ENCODE results near the gene PODXL. TPM values are rescaled to one million over a fixed set of nuclear protein-coding genes. Genes with fewer than 3 reads are reported as not detected.

PODXL gene
- total RNA-seq (2014; rRNA removed; shearing (Covaris generic)) = 3.5 and 4.0 TPM in 2 replicates

DNA sequence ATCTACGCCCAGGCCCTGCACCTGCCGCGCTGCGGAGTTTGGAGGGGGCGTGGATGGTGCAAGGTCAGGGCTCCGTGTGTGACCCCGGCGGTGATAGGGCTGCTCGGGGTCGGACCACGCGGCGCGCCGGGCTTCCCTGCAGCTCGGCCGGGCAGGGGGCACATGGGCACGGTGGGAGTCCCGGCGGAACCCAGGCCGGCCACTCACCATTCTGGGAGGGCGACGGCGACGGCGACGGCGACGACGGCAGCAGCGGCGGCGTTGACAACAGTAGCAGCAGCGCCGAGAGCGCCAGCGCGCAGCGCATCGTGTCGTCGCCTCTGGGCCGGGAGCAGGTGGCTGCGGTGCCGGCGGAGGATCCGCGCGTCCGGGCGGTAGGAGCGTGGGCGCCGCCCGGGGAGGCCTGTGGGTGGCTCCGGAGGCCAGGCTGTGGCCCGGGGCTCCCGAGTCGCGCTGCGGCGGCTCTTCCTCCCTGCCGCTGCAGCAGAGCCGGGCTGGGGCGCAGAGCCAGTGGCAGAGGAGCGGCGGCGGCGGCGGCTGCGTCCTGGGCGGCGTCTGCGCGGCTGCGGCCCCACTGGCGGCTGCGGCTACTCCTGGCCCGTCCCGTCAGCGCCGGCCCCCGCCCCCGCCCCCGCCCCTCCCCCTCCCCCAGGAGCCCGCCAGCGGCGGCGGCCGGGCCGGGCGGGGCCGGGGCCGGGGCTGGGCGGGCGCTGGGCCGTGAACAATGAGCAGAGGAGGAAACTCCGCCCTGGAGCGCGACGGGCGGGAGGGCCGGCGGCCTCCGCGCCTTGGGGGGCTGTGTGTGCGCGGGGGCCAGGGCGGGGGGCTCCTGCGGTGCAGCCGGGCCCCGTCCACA, at the start of gene PODXL:
Gene PODXL, minus strand, starts transcription at position 576 of the 856 bp plus-strand sequence. Its CDS starts 269 bp downstream, at position 307.
- DNase-seq (ENCODE audit: low spot score) = peak; percentile 56

GRCh38 chr7:131605280-131605878, 49.0 kb upstream of the PODXL start:
- no peak for DNase-seq (ENCODE audit: low spot score)

DNA sequence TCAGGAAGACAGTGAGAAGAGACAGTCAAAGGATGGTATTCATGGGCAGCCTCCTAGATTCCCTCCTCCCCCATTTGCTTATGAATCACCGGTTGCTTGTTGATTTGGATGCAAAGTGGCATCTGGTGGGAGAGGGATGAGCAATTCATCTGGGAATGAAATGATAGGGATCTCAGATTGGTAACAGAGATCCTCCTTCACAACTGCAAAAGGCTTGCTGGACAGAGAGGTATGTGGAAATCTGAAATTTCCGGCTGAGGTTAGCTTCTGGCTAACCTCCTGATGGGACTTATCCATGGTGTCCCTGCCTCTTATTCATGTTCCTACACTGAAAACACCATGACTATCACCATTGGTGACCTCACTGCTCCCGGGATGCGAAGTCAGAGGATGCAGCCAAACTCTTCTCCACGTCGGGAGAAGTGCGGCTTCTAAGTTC, 48.4 kb upstream of the PODXL start:
- DNase-seq (ENCODE audit: low spot score) = no peak

DNA sequence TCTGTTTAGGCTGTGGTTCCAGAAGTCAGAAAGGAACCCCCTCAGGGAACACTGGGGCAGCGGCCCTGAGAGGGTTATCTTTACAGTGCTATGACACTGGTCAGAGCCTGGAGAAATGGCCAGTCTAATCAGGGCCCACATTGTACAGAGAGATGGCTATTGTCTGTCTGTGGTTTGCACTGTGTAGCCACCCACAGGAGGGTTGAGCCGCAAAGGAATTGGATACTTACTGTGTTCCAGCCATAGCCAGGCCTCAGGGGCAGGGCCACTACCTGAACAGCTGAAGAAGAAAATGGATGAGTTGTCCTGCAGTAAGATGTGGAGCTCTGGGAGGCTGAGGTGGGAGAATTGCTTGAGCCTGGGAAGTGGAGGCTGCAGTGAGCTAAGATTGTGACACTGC, 47.5 kb upstream of the PODXL start:
- no peak for DNase-seq (ENCODE audit: low spot score)

DNA sequence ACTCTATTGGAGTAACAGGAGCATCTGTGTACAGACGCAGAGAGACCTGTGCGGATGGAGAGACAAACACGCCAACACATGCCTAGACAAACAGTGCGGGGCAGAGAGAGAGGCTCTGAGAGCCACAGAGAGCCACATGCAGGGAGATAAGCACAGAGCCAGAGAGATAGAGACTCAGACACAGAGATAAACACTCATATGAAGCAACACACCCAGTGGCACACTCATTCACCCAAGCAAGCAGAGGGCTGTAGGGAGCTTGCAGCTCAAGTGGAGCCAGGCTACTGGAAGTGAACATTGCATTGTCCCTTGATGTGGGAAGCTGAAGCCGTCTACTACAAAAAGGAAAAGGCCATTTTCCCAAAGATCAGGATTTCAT, 46.6 kb upstream of the PODXL start:
- DNase-seq (ENCODE audit: low spot score) = no peak

GRCh38 chr7:131602304-131602993, 46.0 kb upstream of the PODXL start:
- DNase-seq (ENCODE audit: low spot score) = no peak

- no peak for DNase-seq (ENCODE audit: low spot score)
Observed at GRCh38 chr7:131600085-131600881, 43.9 kb upstream of the PODXL start.

- no peak for DNase-seq (ENCODE audit: low spot score)
Observed at GRCh38 chr7:131596785-131597184, 40.4 kb upstream of the PODXL start.

DNA sequence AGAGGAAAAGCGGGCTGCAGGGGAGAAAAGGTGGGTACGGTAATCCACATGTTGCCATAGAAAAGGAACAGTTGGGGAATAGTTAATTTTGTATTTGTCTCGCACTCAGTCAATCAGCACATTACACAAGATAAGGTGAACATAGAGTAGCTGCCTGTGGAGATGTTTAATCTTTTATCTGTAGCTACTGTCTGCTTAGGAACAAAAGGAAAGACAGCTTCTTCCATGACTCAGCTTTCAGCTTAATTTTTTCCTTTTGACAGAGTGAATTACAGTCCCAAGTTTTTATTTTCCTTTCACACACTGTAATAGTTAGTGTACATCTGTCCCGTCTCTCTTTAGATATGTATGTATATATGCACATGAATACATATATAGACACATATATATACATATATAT, 39.3 kb upstream of the PODXL start:
- DNase-seq (ENCODE audit: low spot score) = no peak

DNA sequence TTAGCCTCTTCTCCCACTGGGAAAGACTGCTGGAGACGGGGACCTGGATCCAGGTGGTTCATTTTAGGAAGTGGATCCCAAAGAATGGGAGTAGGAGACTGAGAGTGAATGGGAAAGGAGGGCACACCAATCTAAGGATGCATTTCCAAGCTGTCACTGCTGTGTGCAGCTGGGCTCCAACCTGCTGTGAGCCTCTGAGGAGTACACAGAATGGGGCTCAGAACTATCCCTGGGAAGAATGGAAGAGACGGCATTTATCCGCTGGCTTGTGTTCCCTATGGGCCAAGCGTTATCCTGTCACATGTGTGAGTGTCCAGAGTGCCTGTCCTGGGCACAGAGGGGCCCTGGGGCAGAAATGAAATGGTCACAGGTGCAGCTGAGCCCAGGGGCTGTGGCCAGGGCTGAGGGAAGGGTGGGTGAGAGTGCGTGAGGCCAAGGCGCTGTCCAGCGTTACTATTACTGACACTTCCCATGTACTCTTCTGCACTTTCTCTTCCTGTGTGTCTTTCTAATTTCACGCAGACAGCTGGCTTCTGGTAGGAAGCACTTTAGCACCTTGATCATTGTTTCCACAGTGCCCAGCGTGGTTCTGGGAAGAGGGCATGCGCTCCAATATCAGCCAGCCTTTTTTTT, 35.4 kb upstream of the PODXL start:
- DNase-seq (ENCODE audit: low spot score) = no peak

DNA sequence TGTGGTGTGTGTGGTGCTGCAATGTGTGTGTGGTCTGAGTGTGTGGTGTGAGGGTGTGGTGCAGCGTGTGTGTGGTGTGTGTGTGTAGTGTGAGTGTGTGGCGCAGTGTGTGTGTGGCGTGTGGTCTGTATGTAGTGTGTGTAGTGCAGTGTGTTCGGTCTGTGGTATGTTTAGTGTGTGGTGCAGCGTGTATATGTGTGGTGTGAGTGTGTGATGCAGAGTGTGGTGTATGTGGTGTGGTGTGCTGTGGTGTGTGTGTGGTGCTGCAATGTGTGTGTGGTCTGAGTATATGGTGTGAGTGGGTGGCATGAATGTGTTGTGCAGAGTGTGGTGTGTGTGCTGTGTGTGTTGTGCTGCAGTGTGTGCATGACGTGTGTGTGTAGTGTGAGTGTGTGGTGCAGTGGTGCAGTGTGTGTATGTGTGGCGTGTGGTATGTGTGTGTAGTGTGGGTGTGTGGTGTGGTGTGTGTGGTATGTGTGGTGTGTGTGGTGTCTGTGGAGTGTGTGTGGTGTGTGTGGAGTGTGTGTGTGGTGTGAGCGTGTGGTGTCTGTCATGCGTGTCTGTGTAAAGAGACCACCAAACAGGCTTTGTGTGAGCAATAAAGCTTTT, 31.0 kb upstream of the PODXL start:
- no peak for DNase-seq (ENCODE audit: low spot score)

DNA sequence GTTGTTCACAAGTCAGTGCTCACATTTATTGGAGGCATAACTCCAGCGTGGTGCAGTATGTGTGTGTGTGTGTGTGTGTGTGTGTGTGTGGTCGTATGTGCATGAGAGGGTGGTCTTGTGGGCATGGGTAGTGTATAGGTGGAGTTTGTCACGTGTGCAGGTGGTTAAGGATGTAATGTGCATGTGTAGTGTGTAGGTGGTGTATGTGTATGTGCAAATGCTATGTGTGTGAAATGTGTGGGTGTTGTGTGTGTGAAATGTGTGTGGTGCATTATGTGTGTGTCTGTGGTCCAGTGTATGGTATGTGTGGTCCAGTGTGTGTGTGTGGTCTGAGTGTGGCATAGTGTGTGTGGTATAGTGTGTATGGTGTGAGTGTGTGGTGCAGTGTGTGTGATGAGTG, 30.3 kb upstream of the PODXL start:
- no peak for DNase-seq (ENCODE audit: low spot score)

DNA sequence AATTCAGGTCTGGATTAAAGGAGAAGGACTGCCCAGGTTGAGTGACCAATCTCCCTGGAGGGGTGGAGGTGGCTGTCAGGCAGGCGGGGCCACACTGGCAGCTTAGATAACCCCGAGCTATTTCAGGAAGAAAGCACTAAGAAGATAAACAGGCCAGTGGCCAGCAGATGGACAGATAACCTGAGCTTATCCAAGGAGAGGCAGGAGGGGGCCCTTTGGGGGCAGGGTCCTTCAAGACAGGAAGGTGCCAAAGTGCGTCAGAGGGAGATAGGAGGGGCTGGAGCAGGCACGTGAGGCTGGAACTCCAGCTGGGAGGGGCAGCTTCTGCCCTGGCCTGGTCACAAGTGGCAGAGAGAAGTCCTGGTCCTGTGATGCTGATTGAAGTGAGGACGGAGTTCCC, 29.8 kb upstream of the PODXL start:
- no peak for DNase-seq (ENCODE audit: low spot score)

DNA sequence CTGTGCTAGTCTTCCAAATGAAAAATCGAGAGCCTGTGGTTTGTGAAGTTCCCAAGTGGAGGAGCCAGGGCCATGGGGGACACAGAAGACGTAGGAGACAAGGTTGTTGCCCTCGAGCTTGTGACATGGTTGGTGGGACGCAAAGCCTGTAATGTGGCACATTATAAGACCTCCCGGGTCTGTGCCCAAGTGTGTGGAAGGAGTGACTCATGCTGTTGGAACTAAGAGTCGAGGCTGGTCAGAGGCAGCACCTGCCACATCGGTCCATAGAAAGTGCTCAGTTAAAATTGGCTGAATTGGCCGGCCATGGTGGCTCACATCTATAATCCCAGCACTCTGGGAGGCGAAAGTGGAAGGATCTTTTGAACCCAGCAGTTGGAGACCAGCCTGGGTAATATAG, 27.0 kb upstream of the PODXL start:
- DNase-seq (ENCODE audit: low spot score) = no peak

- DNase-seq (ENCODE audit: low spot score) = no peak
Observed at GRCh38 chr7:131581241-131582051, 25.0 kb upstream of the PODXL start.

GRCh38 chr7:131578602-131579001, 22.2 kb upstream of the PODXL start:
- DNase-seq (ENCODE audit: low spot score) = no peak

DNA sequence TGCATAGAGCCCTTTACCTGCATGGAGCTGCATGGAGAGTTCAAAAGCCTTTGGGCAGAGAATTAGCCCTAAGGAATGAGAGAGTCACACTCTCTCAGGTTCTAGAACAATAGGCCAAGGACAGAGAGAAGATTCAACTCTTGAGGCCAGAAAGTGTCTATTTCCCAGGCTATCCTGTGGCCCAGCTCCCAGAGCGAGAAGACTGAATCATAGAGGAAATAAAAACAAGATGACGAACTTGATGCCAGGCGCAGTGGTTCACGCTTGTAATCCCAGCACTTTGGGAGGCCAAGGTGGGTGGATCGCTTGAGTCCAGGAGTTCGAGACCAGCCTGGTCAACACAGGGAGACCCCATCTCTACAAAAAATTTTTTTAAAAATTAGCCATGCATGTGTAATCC, 18.3 kb upstream of the PODXL start:
- DNase-seq (ENCODE audit: low spot score) = no peak

DNA sequence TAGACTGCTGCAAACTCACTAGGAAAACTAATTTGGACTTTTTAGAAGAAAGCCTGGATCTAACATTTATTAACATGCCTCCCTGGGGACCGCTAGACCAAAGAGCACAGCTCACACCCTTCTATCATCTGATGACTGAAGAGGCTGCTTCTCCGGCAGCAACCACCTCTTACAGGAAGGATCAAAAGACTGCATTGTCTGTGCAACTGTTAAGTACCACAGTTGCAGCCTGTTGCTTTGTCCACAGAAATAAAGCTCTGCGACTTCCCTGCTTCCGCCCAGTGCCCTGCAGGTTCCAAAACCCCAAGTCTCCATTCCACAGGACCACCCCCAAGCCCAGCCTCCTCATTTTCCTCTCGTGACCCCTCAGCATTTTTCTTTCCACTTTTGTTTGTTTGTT, 14.0 kb upstream of the PODXL start:
- DNase-seq (ENCODE audit: low spot score) = no peak

DNA sequence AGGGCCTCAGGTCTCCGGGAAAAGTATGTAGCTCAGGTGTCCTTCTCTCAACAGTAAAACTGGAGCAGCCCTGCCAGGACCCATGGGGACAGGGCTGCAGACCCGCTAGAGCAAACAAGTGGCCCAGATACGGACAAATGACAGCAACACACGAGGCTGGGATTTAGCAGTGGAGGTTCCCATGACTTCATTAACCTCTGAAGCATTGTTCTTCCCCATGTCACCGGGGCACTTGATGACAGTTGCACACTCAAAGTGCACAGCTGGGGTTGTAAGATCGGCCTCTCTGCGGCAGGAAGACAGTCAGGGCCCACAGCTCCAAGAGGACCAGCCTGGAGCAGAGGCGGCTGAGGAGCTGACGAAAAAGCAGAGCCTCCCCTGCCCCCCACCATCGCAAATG, 12.5 kb upstream of the PODXL start:
- DNase-seq (ENCODE audit: low spot score) = no peak

DNA sequence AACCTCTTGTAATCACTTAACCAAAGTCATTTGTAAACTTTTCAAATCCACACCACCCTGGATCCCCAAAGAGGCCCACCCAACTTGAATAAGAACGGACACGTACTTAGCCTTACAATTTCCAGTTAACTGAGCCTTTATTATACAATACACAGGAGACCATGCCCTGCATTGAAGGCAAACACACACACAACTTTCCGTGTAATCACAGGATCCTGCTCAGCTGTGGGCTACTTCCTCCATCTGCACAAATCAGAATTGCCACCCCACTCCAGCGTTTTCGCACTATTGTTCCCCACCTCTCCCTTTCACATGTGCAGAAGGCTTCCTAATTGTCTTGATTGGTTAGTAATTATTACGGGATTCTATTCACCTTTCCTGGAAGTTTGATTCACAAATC, 12.1 kb upstream of the PODXL start:
- DNase-seq (ENCODE audit: low spot score) = no peak

Measured in H4 (cell line).